Measurements from ENCODE around the gene C1orf52.

DNA sequence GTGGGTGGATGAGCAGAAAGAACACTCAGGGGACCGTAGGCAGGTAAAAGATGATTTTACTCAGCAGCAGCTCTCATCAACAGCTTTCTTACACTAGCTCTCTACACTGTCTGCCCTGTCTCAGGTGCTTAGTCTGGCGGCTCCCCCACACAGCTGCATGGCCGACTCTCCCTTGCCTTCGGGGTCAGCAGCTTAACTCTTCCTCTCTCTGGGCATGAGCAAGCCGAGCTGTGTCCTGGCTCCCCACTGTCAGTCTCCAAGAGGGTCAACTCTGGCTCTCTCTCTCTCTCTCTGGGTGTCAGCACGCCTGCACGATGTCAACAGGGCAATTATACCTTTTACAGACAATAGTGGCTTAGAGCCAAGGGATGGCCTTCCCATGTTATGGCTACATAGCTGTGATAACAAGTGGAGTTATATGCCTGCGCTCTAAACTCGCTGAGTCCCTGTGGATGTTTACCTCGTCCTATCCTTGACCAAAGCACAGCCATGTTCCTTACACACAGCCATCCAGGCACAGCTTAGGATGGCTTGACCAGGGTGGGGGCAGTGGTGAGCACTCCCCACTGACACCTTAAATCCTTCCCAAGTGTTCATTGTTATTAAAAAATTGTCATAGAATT, 20.1 kb upstream of the C1orf52 start:
- TF ChIP-seq ZNF841 (CRISPR knock-in tag; IDR thresholded peaks at IDR 0.05; ENCODE audit: borderline replicate concordance) (no peak), ZNF274 (CRISPR knock-in tag; IDR thresholded peaks at IDR 0.05) (no peak)
- TF ChIP-seq, protein P1, sequence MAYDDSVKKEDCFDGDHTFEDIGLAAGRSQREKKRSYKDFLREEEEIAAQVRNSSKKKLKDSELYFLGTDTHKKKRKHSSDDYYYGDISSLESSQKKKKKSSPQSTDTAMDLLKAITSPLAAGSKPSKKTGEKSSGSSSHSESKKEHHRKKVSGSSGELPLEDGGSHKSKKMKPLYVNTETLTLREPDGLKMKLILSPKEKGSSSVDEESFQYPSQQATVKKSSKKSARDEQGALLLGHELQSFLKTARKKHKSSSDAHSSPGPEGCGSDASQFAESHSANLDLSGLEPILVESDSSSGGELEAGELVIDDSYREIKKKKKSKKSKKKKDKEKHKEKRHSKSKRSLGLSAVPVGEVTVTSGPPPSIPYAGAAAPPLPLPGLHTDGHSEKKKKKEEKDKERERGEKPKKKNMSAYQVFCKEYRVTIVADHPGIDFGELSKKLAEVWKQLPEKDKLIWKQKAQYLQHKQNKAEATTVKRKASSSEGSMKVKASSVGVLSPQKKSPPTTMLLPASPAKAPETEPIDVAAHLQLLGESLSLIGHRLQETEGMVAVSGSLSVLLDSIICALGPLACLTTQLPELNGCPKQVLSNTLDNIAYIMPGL (CRISPR knock-in tag; IDR thresholded peaks at IDR 0.05; ENCODE audit: borderline replicate concordance in 1 of 2, low read depth in 1 of 2), result no peak

Measured in HepG2 (cell line).